HepG2 (cell line): ENCODE results near the gene PARP16. TPM values are rescaled to one million over a fixed set of nuclear protein-coding genes. Genes with fewer than 3 reads are reported as not detected.

ENCODE experiments used
- BCL6 ChIP-seq: IDR thresholded peaks from 2 replicates; pipeline ENCODE4 v1.6.1; 2016; ENCODE audit warnings: missing genetic modification reagents, missing compliant biosample characterization
- DNMT3B ChIP-seq: conservative IDR thresholded peaks from 2 replicates; pipeline ENCODE4 v1.6.1; 2016; ENCODE audit warnings: missing biosample characterization, control low read depth
- GFI1 ChIP-seq: sonication (generic); formaldehyde crosslinking; IDR thresholded peaks from 2 replicates; pipeline ENCODE4 v1.5.0; 2020; ENCODE audit warnings: missing genetic modification reagents, mild to moderate bottlenecking, borderline replicate concordance
- HMG20B ChIP-seq: conservative IDR thresholded peaks from 2 replicates; pipeline ENCODE4 v1.6.1; 2016; ENCODE audit warnings: missing genetic modification reagents, missing compliant biosample characterization
- HMGA1 ChIP-seq: sonication (generic); formaldehyde crosslinking; conservative IDR thresholded peaks from 2 replicates; pipeline ENCODE4 v1.4.0; 2020; ENCODE audit warnings: missing genetic modification reagents
- HMGXB4 ChIP-seq, 2 experiments: sonication (generic) in 1 of 2; formaldehyde crosslinking in 1 of 2; IDR thresholded peaks; 2 replicates each; pipeline versions ENCODE4 v1.4.0 to v1.6.1; 2018 to 2020; ENCODE audit warnings: missing genetic modification reagents in 2 of 2, borderline replicate concordance in 1 of 2, low read depth in 1 of 2, mild to moderate bottlenecking in 1 of 2, missing biosample characterization in 1 of 2
- MBD4 ChIP-seq: IDR thresholded peaks from 2 replicates; pipeline ENCODE4 v1.6.1; 2012; ENCODE audit warnings: low read length, inconsistent platforms, borderline replicate concordance
- NRL ChIP-seq: sonication (generic); formaldehyde crosslinking; IDR thresholded peaks from 2 replicates; pipeline ENCODE4 v1.5.0; 2020; ENCODE audit warnings: missing genetic modification reagents, mild to moderate bottlenecking, moderate library complexity, borderline replicate concordance
- PHF21A ChIP-seq: sonication (generic); formaldehyde crosslinking; IDR thresholded peaks from 2 replicates; pipeline ENCODE4 v1.5.0; 2020; ENCODE audit warnings: mild to moderate bottlenecking, missing genetic modification reagents
- POLR2G ChIP-seq: fragments of 200-400 bp; formaldehyde crosslinking; IDR thresholded peaks from 2 replicates; pipeline ENCODE4 v1.6.1; 2018; ENCODE audit warnings: mild to moderate bottlenecking, low read depth, low read length, moderate library complexity
- RFX1 ChIP-seq: fragments of 450-650 bp; IDR thresholded peaks from 2 replicates; pipeline ENCODE4 v1.6.1; 2017
- SALL2 ChIP-seq: sonication (generic); formaldehyde crosslinking; IDR thresholded peaks from 2 replicates; pipeline ENCODE4 v1.8.1; 2023; ENCODE audit warnings: mild to moderate bottlenecking, missing genetic modification reagents, inconsistent platforms
- TBX2 ChIP-seq: sonication (generic); formaldehyde crosslinking; IDR thresholded peaks from 2 replicates; pipeline ENCODE4 v1.5.0; 2020; ENCODE audit warnings: missing genetic modification reagents, mild to moderate bottlenecking, borderline replicate concordance
- TCF12 ChIP-seq, 2 experiments: fragments of 450-650 bp in 1 of 2; sonication (generic) in 1 of 2; formaldehyde crosslinking in 1 of 2; IDR thresholded peaks; 2 replicates each; pipeline versions ENCODE4 v1.6.1 to v1.8.0; 2017 to 2022; ENCODE audit warnings: antibody characterized with exemption in 1 of 2, mild to moderate bottlenecking in 1 of 2, missing genetic modification reagents in 1 of 2, moderate library complexity in 1 of 2
- TFDP2 ChIP-seq: sonication (generic); formaldehyde crosslinking; IDR thresholded peaks from 2 replicates; pipeline ENCODE4 v1.4.0; 2020; ENCODE audit warnings: missing genetic modification reagents
- THAP8 ChIP-seq: sonication (generic); formaldehyde crosslinking; IDR thresholded peaks from 2 replicates; pipeline ENCODE4 v1.5.1; 2020; ENCODE audit warnings: missing genetic modification reagents, mild to moderate bottlenecking, borderline replicate concordance
- ZNF136 ChIP-seq: sonication (generic); formaldehyde crosslinking; IDR thresholded peaks from 2 replicates; pipeline ENCODE4 v1.8.1; 2022; ENCODE audit warnings: low read depth, mild to moderate bottlenecking, moderate library complexity, missing genetic modification reagents
- ZNF251 ChIP-seq: sonication (generic); formaldehyde crosslinking; IDR thresholded peaks from 2 replicates; pipeline ENCODE4 v1.9.0; 2021; ENCODE audit warnings: mild to moderate bottlenecking, missing genetic modification reagents
- ZNF253 ChIP-seq: sonication (generic); formaldehyde crosslinking; IDR thresholded peaks from 2 replicates; pipeline ENCODE4 v1.8.0; 2022; ENCODE audit warnings: mild to moderate bottlenecking, missing genetic modification reagents, borderline replicate concordance
- ZNF263 ChIP-seq: sonication (generic); formaldehyde crosslinking; IDR thresholded peaks from 2 replicates; pipeline ENCODE4 v1.4.0; 2020; ENCODE audit warnings: missing genetic modification reagents
- ZNF33A ChIP-seq: sonication (generic); formaldehyde crosslinking; IDR thresholded peaks from 2 replicates; pipeline ENCODE4 v1.5.1; 2020; ENCODE audit warnings: missing genetic modification reagents, mild to moderate bottlenecking, moderate library complexity, borderline replicate concordance
- ZNF607 ChIP-seq: sonication (generic); formaldehyde crosslinking; IDR thresholded peaks from 2 replicates; pipeline ENCODE4 v1.5.1; 2020; ENCODE audit warnings: missing genetic modification reagents, mild to moderate bottlenecking, borderline replicate concordance
- ZNF710 ChIP-seq: sonication (generic); formaldehyde crosslinking; IDR thresholded peaks from 2 replicates; pipeline ENCODE4 v1.5.0; 2020; ENCODE audit warnings: mild to moderate bottlenecking, missing genetic modification reagents, borderline replicate concordance
- polyA plus RNA-seq, 8 experiments: library from polyadenylated mRNA; depleted of rRNA in 3 of 8; stranded (reverse) in 7 of 8; unstranded in 1 of 8; fragments of >200 nt; fragmentation: Illumina TruSeq in 4 of 8; extraction: Trizol in 4 of 8; gene quantifications; 2 replicates each; pipeline versions ENCODE4 v1.2.1 to v1.2.3, GENCODE V29; 2011 to 2016; ENCODE audit warnings: low read depth in 4 of 8, missing spikeins in 1 of 8, mixed read lengths in 1 of 8; ENCODE audit not compliant: insufficient read depth in 1 of 8
- total RNA-seq, 5 experiments: library from RNA; depleted of rRNA; stranded (reverse); fragments of >200 nt; fragmentation: Illumina TruSeq; extraction: Trizol; gene quantifications; 2 replicates each; pipeline ENCODE4 v1.2.3, GENCODE V29; 2016; ENCODE audit warnings: low read depth in 1 of 5

PARP16 gene
- total and polyA plus RNA-seq, 2 of the 13 experiments (the other 11 are each of a cell fraction or from before 2014, with no cell fraction given) = 6.8 to 7.6 TPM

- TF ChIP-seq ZNF710 (CRISPR knock-in tag) (no peak), TCF12 (IDR thresholded peaks at IDR 0.05) (no peak), TCF12 (CRISPR knock-in tag; IDR thresholded peaks at IDR 0.05) (no peak), SALL2 (CRISPR knock-in tag) (0 out of 2 replicates have a peak, but pooled peaks have one; percentile 23), ZNF136 (CRISPR knock-in tag) (no peak), ZNF251 (no peak), GFI1 (CRISPR knock-in tag) (no peak), TBX2 (CRISPR knock-in tag) (peak; percentile 55), TFDP2 (CRISPR knock-in tag) (peak; percentile 89), HMGA1 (CRISPR knock-in tag) (no peak), POLR2G (peak; percentile 67), DNMT3B (CRISPR knock-in tag) (peak; percentile 66; the same call in 1 of the 2 replicates), ZNF33A (CRISPR knock-in tag) (0 out of 2 replicates have a peak, but pooled peaks have one; percentile 28), PHF21A (CRISPR knock-in tag) (0 out of 2 replicates have a peak, but pooled peaks have one; percentile 17), ZNF263 (CRISPR knock-in tag) (no peak; the same call in 1 of the 2 replicates), BCL6 (CRISPR knock-in tag) (0 out of 2 replicates have a peak, but pooled peaks have one; percentile 1), ZNF607 (CRISPR knock-in tag) (peak; percentile 65), NRL (CRISPR knock-in tag) (0 out of 2 replicates have a peak, but pooled peaks have one; percentile 7), MBD4 (no peak), RFX1 (no peak), HMGXB4 (CRISPR knock-in tag; IDR thresholded peaks at IDR 0.05; ENCODE audit: borderline replicate concordance in 1 of 2, low read depth in 1 of 2) (peak; percentile 57 to 63; a peak in 3 of 4 replicates), ZNF253 (CRISPR knock-in tag) (no peak; the same call in 1 of the 2 replicates), THAP8 (CRISPR knock-in tag) (peak; percentile 52; the same call in 1 of the 2 replicates), HMG20B (CRISPR knock-in tag) (no peak)
Observed at GRCh38 chr15:65286704-65287519, at the start of gene PARP16 (continued).
